Stimulated activated CD4-positive, alpha-beta T cell treated with anti-CD3 and anti-CD28 coated beads, Interleukin-1b, Interleukin-23, amount 100 ng/mL, for 4 hours (primary cell): Measurements from ENCODE around the gene LDB3.
A peak's percentile ranks its signal among the peaks of the same experiment; 100 is the strongest.
"Not testable (repeated sequence)": the region's sequence is repeated elsewhere in the genome, so short reads cannot be mapped to it uniquely, and the experiment has no call there.

ENCODE experiments used
- DNase-seq, 2 donors: peaks; one replicate each; pipeline ENCODE4 v3.0.0-alpha.2; 2020; ENCODE audit warnings: low read depth in 2 of 2

The LDB3 gene

DNA sequence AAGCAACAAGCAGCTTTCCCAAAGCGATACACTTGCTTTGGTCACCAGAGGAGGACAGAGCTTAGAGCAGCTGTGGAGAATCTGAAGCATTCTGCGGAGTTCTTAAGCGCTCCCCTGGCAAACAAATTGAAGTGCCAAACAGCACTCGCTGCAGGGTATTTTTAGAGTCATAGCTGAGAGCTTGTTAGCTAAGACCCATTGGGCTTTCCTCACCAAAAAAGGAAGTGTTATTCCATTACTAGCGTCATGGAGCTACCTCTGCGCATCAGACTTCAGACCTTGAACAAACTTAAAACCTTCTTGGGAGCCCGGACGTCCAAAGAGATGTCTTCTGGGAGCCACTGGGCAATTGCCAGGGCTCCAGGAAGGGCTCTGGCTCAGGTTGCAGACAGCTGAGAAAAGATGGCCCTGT is 65.0 kb downstream of the LDB3 start:
- DNase-seq, result no peak

DNA sequence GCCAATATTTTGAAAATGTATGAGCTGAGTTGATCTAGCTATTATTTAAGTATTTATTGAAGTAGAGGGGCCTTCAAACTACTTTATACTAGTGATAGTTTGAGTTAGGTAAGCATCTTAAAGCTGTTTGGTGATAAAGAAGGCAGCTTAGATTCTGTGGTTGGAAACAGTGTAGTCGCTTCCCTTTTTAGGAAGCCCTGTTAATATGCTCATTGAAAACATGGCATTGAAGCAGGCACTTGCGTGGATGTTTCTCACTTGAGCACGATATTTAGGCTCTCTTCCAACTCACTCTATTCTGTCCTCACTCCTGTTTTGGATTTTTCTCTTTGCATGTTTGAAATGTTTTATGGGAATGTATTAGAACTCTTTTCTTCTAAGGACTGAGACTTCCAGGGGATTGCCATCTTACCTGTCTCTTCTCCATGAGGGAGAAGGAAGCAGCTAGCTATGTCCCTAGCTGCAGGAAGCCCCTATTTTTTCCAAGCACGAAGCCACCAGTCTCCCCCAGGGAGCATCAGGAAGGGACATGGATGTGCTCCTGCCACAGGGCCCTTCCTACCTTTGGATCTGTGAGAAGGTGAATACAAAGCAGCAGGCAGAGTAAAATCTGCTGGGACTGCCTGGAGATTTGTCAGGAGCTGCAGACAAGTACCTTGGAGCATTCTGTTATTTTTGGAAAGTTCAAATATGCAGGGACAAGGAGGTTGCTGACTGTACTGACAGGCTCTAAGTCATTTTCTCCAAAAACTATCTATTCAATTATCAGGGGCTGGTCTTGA is 66.1 kb downstream of the LDB3 start:
- no peak for DNase-seq

DNA sequence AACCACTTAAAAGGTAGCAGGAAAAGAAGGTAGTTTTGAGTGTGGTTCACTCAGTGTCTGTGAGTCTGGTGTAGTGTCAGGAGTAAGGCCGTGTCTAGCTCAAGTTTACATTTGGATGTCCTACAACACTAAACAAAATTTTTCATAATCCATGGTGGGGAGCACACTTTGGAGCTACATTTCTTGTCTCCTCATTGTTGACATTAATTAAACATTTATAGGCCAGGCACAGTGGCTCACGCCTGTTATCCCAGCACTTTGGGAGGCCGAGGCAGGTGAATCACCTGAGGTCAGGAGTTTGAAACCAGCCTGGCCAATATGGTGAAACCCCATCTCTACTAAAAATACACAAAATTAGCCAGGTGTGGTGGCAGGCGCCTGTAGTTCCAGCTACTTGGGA is 67.0 kb downstream of the LDB3 start:
- DNase-seq, result not testable (repeated sequence)

DNA sequence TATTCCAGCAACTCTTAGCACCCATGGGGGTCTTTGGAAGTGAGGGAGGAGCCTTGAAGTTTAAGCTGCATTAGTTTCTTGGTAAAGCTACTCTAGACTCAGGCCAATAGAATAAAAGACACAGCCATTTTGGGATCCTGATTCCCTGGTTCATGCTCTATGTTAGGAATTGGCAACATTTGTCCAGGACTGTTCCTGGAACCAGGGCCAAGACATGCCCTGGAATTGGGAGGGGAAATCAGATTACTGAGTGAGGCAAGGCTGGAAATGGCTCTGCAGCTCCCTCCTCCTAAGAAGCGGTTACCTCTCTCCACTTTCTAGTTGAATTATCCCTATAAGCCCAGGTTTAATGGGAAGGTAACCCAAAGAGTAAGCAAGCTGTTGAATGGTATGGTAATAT is 73.9 kb downstream of the LDB3 start:
- no peak for DNase-seq

DNA sequence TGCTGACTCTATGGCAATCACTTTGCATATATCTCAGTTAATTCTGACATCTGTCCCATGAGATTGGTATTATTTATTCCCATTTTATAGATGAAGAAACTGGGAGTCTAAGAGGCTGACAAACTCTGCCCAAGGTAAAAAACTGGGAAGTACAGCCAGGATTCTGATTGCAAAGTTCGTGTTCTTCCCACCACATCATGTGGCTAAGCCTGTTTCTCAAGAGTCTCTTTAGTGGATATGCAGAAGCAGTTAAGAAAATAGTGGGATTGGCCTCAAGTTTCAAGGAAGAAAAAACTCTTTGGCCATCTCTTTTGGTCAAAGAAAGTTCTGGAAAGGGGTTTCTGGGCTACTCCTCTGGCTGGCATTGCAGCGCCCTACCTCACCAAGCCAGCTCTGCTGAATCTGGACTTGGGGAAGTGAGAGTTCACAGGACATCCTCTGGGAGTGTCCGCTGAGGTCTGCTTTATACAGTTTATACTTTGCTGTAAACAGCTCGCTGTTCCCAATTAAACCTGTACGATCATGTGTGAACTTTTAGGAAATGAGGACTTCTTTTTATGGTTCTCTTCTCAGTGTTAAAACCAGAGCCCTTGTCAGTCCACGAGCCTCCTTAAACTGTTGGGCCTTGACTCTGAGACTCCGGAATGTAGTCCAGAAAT is 75.9 kb downstream of the LDB3 start:
- DNase-seq, result no peak

DNA sequence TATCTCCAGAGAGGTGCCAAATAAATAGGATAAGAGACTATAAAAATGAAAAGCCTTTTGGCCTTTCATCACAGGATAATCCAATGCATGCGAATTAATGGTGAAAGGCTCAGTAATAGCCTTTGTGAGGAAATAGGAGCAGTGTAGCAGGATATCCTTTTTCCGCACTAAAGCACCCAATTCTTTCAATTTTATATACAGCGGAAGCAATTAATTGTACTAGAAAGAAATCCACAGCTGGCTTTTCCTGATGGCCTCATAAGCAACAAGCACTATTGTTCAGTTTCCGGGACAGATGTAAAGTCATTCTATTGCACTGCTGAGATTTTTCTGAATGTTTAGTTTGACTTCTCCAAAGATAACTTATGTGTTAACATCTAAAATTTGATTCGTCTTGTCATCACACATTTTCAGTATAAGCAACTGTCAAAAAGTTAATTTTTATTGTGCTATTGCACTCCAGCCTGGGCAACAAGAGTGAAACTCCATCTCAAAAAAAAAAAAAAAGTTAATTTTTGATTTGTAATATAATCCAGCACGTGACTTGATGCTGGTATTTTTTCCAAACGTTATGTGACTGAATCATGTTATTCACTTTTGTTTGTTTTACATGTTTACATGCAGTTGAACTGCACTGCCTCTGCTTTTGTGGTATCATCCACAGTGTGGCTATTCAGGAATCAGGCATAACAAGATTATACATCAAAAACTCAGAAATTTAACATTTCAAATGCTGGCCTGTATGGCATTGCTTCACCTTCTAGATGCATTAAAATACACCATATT is 79.7 kb downstream of the LDB3 start:
- DNase-seq, result no peak

DNA sequence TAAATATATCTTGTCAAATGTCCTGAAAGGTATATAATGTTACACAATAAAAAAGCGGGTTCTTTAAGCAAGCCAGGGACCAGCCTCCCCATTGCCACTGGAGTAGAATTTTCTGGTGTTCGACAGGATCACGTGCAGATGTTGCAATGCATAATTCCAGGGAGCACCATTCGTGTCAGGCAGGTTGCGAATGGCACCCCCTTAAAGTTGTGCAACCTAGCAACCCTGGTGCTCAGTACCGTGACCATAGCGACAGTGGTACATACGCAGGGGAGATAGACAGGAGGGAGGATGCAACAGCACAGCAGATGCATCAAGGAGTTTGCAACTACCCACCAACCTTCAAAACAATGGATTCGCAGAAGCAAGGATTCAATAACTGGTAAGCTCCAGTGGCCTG is 81.5 kb downstream of the LDB3 start:
- no peak for DNase-seq

DNA sequence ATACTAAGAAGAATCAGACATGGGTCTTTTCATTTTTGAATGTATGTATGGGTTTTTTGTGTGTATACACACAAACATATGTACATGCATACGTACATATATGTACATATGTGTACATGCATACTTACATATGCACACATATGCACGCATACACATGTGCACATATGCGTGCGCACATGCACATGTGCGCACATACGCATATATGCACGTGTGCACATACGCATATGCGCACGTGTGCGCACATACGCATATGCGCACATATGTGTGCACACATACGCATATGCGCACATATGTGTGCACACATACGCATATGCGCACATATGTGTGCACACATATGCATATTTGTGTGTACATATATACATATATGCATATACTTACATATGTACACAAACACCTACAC is 83.2 kb downstream of the LDB3 start:
- DNase-seq, result no peak

DNA sequence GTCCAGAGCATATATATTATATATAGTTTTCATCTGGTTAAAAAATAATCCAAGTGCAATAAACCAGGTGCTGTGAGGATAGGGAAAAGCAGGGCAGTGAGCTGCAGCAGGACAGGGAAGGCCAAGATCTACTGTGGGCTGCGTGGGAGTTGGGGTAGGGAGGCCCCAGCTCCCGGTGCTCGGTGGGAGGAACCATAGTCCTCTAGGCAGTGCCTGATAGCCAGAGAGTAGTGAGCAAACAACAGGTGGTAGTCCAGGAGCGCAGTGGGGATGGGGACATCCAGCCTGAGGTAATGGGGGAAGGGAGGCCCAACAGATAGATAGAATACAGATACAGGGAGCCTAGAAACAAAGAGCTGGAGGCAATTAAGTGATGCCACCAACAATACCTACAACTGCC is 84.0 kb downstream of the LDB3 start:
- no peak for DNase-seq

DNA sequence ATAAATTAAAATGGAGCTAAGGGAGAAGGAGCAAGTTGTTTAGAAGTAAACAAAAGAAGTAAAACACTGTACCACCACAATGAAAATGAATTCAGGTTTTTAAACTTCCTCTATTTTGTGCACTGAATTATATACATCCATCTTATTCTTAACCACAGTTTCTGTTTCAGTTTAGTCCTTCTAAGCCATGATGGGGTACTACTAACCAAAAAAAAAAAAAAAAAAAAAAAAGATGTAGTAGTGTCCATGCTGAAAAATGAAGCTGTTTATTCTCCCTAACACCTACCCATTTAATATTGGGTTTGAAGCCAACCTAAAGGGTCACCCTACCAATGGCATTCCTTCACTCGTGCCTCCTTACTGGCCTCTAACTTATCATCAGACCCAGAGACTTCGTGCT is 84.7 kb downstream of the LDB3 start:
- no peak for DNase-seq

DNA sequence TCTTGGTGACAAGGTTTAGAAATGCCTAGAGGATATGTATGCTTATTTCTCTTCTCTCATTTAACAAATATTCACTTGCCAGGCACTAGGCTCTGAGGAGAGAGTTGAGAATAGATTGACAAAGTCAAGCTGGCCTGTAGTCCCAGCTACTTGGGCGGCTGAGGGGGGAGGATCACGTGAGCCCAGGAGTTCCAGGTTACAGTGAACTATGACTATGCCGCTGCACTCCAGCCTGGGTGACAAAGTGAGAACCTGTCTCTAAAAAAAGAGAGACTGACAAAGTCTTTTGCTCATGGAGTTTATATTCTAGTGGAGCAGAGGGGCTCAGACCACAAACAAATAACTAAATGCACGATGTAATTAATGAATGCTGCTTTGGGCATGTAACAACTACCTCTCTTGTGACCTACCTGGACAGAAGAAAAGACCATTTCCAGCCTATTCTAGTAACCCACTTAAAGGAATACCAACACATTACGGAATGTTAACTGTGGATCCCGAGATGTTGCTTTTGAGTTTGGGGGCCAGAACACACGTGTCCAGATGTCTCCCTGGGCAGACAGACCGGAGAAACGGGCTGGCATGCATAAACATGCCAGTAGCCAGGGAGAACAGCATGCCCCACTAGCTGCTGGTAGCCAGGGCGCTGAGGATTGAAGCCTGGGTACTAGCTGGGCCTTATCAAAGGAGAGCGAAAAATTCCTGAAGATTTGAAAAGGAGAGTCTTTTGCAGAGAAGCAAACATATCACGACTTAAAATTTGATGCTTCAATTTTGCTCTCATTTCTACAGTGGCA is 85.5 kb downstream of the LDB3 start:
- no peak for DNase-seq

DNA sequence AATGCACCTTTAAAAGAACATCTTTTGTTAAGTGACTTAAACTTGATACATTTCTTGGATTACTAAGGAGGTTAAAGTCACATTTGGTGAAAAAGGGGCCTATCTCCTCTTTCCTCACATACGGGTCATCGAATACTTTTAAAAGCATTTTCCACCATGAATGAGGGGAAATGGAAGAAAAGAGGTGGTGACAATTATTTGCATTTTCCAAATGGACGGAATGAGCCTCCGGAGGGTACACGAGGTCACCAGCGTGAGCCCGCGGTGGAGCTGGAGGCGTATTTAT is 87.1 kb downstream of the LDB3 start:
- no peak for DNase-seq

DNA sequence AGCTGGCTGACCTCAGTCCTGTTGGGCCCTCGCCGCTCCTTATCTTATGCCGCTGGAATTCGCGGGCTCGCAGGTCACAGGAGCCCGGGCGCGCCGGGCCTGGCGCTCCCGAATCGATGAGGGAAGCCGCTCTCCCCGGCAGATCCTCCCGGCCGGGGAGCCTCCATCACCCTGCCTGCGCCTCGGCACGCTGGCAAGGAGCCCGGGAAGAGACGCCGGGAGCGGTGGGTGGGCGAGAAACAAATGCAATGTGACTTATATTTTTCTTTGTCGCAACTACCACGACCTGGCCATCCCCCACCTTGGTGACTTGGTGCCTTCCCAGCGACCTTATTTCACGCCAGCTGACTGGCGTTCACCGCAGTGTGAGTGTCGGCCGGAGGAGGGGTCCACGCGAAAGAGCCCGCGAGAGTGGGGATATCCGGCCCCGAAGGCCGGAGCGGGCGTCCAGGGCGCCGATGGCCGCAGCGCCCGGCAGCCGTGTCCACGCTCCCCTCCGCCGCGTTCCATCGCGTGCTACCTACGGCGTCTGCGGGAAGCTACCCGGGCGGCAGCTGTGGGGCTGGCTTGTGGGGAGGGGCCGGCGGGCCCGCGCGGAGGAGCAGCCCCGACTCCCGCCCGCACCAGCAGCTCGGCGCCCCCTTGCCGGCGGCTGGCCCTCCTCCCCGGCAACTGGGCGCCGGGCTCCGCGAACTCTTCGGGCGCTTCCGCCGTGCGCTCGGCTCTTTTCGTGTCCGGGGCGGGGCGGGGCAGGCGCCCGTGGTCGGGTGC is 87.6 kb downstream of the LDB3 start:
- DNase-seq, result peak; percentile 85 to 92

DNA sequence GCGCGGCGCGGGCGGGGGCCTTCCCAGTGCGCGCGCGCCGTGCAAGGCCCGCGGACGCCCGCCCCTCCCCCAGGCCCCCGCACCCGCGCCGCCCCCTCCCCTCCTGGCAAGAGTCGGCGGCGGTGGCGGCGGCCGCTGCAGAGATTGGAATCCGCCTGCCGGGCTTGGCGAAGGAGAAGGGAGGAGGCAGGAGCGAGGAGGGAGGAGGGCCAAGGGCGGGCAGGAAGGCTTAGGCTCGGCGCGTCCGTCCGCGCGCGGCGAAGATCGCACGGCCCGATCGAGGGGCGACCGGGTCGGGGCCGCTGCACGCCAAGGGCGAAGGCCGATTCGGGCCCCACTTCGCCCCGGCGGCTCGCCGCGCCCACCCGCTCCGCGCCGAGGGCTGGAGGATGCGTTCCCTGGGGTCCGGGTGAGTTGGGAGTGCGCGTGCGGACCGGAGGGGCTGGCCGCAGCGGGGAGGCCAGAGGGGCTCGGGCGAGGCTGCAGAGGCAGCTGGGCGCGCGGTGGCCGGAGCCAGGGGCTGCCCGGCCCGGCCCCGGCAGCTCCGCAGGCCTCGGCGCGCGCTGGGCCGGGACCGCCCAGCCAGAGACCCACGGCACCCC is 88.3 kb downstream of the LDB3 start, which contains the start of gene BMPR1A:
Gene BMPR1A (plus strand): TSS at position 109 of the 602 bp plus-strand sequence. CDS start 119,400 bp downstream, outside the sequence.
- peak in 1 of 2 donors; percentile 7 for DNase-seq

DNA sequence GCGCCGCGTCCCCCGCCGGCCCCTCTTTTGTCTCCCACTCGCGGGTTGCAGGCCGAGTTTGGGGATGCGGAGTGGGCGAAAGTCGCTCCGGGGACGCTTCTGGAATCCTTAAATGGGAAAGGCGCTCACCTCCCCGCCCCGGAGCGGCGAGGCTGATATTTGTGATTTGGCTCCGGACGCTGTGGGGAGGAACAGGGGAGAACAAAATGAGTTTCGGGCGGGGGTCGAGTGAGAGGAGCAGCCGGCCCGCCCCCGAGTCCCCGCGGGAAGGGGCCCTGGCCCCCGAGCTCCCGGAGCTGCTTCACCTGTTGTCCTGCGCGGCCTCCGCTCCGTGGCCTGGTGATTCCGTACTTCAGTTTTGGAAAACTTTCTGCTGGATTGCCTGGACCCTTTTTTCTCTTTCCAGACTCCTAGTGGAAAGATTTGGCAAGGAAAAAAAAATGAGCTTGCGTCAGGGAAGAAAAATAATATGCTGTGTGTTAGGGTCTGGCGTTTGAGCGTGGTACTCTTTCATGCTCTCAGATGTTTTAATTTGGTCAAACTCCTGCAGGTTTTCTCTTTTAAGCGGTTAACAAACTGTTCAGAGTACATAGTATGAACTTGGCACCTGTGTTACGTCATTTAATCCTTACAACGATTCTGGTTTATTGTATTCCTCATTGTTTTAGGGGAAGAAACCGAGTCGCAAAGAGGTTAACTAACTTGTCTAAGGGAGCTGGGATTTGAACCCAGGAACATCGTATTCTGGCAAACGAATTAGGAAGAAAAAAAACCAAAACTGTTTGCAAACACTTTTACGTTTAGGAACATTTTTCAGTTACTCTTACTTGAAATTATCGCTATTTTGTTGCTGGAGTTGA is 89.0 kb downstream of the LDB3 start:
- DNase-seq, result peak in 1 of 2 donors; percentile 7

DNA sequence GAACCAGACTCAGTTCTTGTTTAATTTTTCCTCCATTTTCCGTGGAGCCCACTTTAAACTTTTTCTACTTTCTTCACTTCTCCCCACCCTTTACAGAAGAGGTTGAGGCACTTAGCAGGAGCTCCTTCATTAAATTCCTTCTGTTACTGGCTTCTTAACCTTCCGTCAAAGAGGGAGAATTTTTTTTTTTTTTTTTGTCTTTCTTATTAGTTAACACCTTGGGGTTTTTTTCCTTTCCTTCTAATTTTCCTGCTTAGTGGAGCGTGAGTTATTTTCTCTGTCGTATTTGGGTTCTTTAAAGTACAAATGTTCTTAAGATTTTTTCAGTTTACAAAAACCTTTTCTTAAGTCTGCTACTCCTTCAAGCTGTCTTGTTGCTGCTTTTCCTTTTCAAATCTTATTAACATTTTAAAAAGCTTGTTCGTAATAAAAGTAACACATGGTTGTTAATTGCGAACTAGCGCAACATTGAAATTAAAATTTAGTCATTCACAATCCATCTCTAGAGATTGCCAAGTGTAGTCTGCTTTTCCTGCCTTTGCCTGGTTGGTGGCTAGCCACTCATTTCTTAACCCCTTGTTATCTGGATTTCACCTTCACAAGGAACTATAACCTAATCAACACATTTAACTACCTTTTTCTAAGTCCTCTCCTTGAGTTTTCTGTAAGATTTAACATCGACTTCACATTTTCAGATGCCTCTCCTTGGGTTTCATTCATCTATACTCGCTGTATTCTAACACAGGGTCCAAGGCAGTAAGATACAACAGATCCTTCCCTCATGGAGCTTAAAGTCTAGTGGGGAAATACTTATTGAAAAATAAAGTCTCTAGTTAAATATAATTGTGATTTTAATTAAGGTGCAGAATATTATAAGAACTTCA is 90.1 kb downstream of the LDB3 start:
- DNase-seq, result no peak

DNA sequence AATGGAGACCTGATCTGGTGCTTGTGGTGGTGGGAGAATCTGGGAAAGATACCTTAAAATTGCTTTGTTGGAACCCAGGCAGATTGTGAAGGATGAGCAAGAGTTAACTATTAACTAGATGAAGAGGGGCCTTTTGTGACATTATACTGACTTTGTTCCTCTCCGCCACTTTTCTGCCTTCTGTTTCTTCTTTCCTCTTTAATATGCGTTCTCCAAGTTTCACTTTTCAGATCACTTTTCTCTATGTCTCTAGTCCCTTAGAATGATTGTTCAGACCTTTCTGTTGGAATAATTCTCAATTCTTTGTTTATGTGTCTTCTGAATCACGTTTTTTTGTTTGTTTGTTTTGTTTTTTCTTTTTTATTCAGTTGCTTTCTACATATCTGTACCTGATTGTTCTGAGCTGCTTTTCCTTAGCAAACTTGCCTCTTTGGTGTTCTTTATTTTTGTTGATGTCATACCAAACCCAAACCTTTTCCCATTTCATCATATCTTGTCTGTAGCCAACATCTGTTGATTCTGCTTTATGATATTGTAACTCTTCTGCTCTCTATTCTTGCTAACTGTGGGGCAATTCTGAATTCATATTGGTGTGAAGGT is 90.9 kb downstream of the LDB3 start:
- DNase-seq, result no peak

DNA sequence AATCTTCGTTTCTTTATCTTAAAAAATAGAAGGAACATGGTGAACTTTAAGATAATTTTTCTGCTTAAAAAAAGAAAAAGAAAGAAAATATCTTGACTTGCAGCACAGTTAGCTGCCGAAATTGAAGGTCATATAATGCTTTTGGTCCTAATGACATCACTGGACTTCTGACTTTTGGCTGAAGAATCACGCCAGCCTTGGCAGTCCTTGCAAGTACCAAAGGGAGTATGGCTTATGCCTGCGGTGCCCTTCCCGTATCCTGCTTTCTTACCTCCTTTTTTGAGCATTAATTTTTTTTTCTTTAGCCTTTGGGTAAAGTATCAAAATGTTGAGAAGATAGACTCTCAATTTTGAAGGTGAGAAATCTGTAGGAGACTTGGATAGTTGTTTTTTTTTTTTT is 95.1 kb downstream of the LDB3 start:
- DNase-seq, result no peak
